Measurements from ENCODE around the gene SHTN1. TPM values are rescaled to one million over a fixed set of nuclear protein-coding genes. Genes with fewer than 3 reads are reported as not detected.

Gene SHTN1
- total RNA-seq (1 to 10 TPM; 4.1 to 6.1 (median 5.2) TPM), polyA plus RNA-seq (10 to 100 TPM in 2 of 3 donors, 1 to 10 TPM in 1; 9.6 to 12.5 (median 10.4) TPM)

GRCh38 chr10:117005026-117005526, at the start of gene SHTN1:
Gene SHTN1 (minus strand): TSS chr10:117005187. CDS start chr10:117005079, 108 bp downstream.
- H3K9me3 ChIP-seq = no peaks in the 10 kb centered on the region
- H3K27ac ChIP-seq = peak within 1 kb of the TSS; percentile 61 to 66 (median 64)
- peak; percentile 82 for DNase-seq
- peak within 1 kb of the TSS; percentile 57 to 80 (median 66) for H3K4me3 ChIP-seq
- peaks cover 0 to 18% (median 12%) of the 10 kb centered on the region in 4 donors for H3K4me1 ChIP-seq
- no peaks in the 10 kb centered on the region for H3K27me3 ChIP-seq
- H3K36me3 ChIP-seq = no peaks in the 10 kb centered on the region
- peak in 1 of 4 donors; percentile 24 for TF ChIP-seq POLR2AphosphoS5 (IDR thresholded peaks at IDR 0.05)
- no peak for TF ChIP-seq CTCF (IDR thresholded peaks at IDR 0.05)
- no peak for TF ChIP-seq EP300 (IDR thresholded peaks at IDR 0.05)
- TF ChIP-seq POLR2A (IDR thresholded peaks at IDR 0.05) = peak in 1 of 2 donors; percentile 8
- WGBS, 2 donors = 1% methylated on average over 46 of the region's 46 CpGs
- intact Hi-C loops (cut with DNase I) = no loop called here

- 90 to 93% methylated on average over 1 of the region's 1 CpG for WGBS, 2 donors
Measured at GRCh38 chr10:117053482-117053881, 48.5 kb upstream of the SHTN1 start.

GRCh38 chr10:117047947-117048346, 43.0 kb upstream of the SHTN1 start:
- no peaks in the 10 kb centered on the region for H3K27me3 ChIP-seq
- 8 to 43% methylated on average over 2 of the region's 2 CpGs for WGBS, 2 donors
- no peak overlapping the region for H3K4me3 ChIP-seq
- intact Hi-C loops (cut with DNase I) = no loop called here
- no peak for DNase-seq
- TF ChIP-seq POLR2AphosphoS5 (IDR thresholded peaks at IDR 0.05) = no peak
- TF ChIP-seq POLR2A (IDR thresholded peaks at IDR 0.05) = no peak
- TF ChIP-seq CTCF (IDR thresholded peaks at IDR 0.05) = no peak
- no peak for TF ChIP-seq EP300 (IDR thresholded peaks at IDR 0.05)
- no peaks in the 10 kb centered on the region for H3K4me1 ChIP-seq
- no peak overlapping the region for H3K27ac ChIP-seq
- H3K36me3 ChIP-seq = no peaks in the 10 kb centered on the region
- H3K9me3 ChIP-seq = no peaks in the 10 kb centered on the region

More at GRCh38 chr10:117053482-117053881, 48.5 kb upstream of the SHTN1 start:
- no peak for DNase-seq
- no peaks in the 10 kb centered on the region for H3K36me3 ChIP-seq
- peaks cover 0 to 5% (median 0%) of the 10 kb centered on the region in 4 donors for H3K9me3 ChIP-seq
- intact Hi-C loops (cut with DNase I) = no loop called here
- no peak overlapping the region for H3K4me3 ChIP-seq
- TF ChIP-seq EP300 (IDR thresholded peaks at IDR 0.05) = no peak
- no peak for TF ChIP-seq CTCF (IDR thresholded peaks at IDR 0.05)
- no peak for TF ChIP-seq POLR2A (IDR thresholded peaks at IDR 0.05)
- no peak for TF ChIP-seq POLR2AphosphoS5 (IDR thresholded peaks at IDR 0.05)
- no peaks in the 10 kb centered on the region for H3K4me1 ChIP-seq
- no peaks in the 10 kb centered on the region for H3K27me3 ChIP-seq
- no peak overlapping the region for H3K27ac ChIP-seq

GRCh38 chr10:117016266-117016665, 11.3 kb upstream of the SHTN1 start:
- H3K4me3 ChIP-seq = no peak overlapping the region
- DNase-seq = no peak
- no peak overlapping the region for H3K27ac ChIP-seq
- no peak for TF ChIP-seq EP300 (IDR thresholded peaks at IDR 0.05)
- no peak for TF ChIP-seq POLR2AphosphoS5 (IDR thresholded peaks at IDR 0.05)
- TF ChIP-seq POLR2A (IDR thresholded peaks at IDR 0.05) = no peak
- no peak for TF ChIP-seq CTCF (IDR thresholded peaks at IDR 0.05)
- no peaks in the 10 kb centered on the region for H3K27me3 ChIP-seq
- intact Hi-C loops (cut with DNase I) = no loop called here
- 90 to 92% methylated on average over 8 of the region's 8 CpGs for WGBS, 2 donors
- no peaks in the 10 kb centered on the region for H3K9me3 ChIP-seq
- no peaks in the 10 kb centered on the region for H3K4me1 ChIP-seq
- no peaks in the 10 kb centered on the region for H3K36me3 ChIP-seq

GRCh38 chr10:117014835-117015234, 9.8 kb upstream of the SHTN1 start:
- TF ChIP-seq CTCF (IDR thresholded peaks at IDR 0.05) (no peak), EP300 (IDR thresholded peaks at IDR 0.05) (no peak), POLR2A (IDR thresholded peaks at IDR 0.05) (no peak), POLR2AphosphoS5 (IDR thresholded peaks at IDR 0.05) (no peak)
- Histone ChIP-seq H3K27ac (no peak overlapping the region), H3K4me1 (no peaks in the 10 kb centered on the region), H3K4me3 (no peak overlapping the region), H3K27me3 (no peaks in the 10 kb centered on the region), H3K9me3 (no peaks in the 10 kb centered on the region), H3K36me3 (no peaks in the 10 kb centered on the region)
- DNase-seq = no peak
- intact Hi-C loops (cut with DNase I) = no loop called here
